ENCODE measurements around the gene CHST11. TPM values are rescaled to one million over a fixed set of nuclear protein-coding genes. Genes with fewer than 3 reads are reported as not detected.

CHST11 gene
- total RNA-seq, 1 experiment from 2014 or later = 0.25 TPM

GRCh38 chr12:104515899-104516298, 59.2 kb downstream of the CHST11 start:
- no peaks in the 10 kb centered on the region for H3K36me3 Mint-ChIP-seq (ENCODE audit: insufficient read depth, unreplicated experiment)

GRCh38 chr12:104516821-104517220, 60.1 kb downstream of the CHST11 start:
- no peak for TF ChIP-seq CTCF (IDR thresholded peaks at IDR 0.05; ENCODE audit: insufficient read depth in 1 of 2, low read depth in 1 of 2, low read length in 1 of 2, severe bottlenecking in 1 of 2, unreplicated experiment in 1 of 2)
- Mint-ChIP-seq H3K36me3 (ENCODE audit: insufficient read depth, unreplicated experiment) (no peaks in the 10 kb centered on the region), H3K27me3 (ENCODE audit: insufficient read depth, unreplicated experiment) (peaks cover 15% of the 10 kb centered on the region), H3K9me3 (ENCODE audit: unreplicated experiment) (no peaks in the 10 kb centered on the region), H3K4me3 (ENCODE audit: unreplicated experiment) (no peak overlapping the region), H3K4me1 (ENCODE audit: low read depth, unreplicated experiment) (no peaks in the 10 kb centered on the region), H3K27ac (ENCODE audit: unreplicated experiment) (no peak overlapping the region)
- Histone ChIP-seq H3K4me3 (ENCODE audit: low read depth, low read length) (no peak overlapping the region), H3K9me3 (no peaks in the 10 kb centered on the region), H3K27me3 (replicated peaks; ENCODE audit: control insufficient read depth, insufficient read depth, low read length) (no peaks in the 10 kb centered on the region; the same call in 1 of the 2 replicates), H3K36me3 (ENCODE audit: control insufficient read depth, insufficient read depth, low read length) (no peaks in the 10 kb centered on the region), H3K4me1 (no peaks in the 10 kb centered on the region)
- DNase-seq = no peak
- POLR2A ChIA-PET = no interaction called here
- no TSS peak for BruUV-seq (replicated peaks)
- CTCF ChIA-PET = interaction anchor here (0.5 to 1.1 kb wide), 2 partner anchors 135 to 617 kb away, joined by 3 read pairs; no protein-coding TSS in a partner anchor
- intact Hi-C loops (cut with micrococcal nuclease; ENCODE audit: unreplicated experiment) = no loop called here

More at GRCh38 chr12:104515899-104516298, 59.2 kb downstream of the CHST11 start:
- DNase-seq = no peak
- no peaks in the 10 kb centered on the region for H3K36me3 ChIP-seq (ENCODE audit: control insufficient read depth, insufficient read depth, low read length)
- intact Hi-C loops (cut with micrococcal nuclease; ENCODE audit: unreplicated experiment) = no loop called here
- POLR2A ChIA-PET = no interaction called here
- BruUV-seq (replicated peaks) = no TSS peak
- Mint-ChIP-seq H3K27ac (ENCODE audit: unreplicated experiment) (no peak overlapping the region), H3K9me3 (ENCODE audit: unreplicated experiment) (no peaks in the 10 kb centered on the region), H3K27me3 (ENCODE audit: insufficient read depth, unreplicated experiment) (peaks cover 10% of the 10 kb centered on the region), H3K4me3 (ENCODE audit: unreplicated experiment) (no peak overlapping the region), H3K4me1 (ENCODE audit: low read depth, unreplicated experiment) (no peaks in the 10 kb centered on the region)
- no peak overlapping the region for H3K4me3 ChIP-seq (ENCODE audit: low read depth, low read length)
- CTCF ChIA-PET = no interaction called here
- no peak for TF ChIP-seq CTCF (IDR thresholded peaks at IDR 0.05; ENCODE audit: insufficient read depth in 1 of 2, low read depth in 1 of 2, low read length in 1 of 2, severe bottlenecking in 1 of 2, unreplicated experiment in 1 of 2)
- H3K9me3 ChIP-seq = no peaks in the 10 kb centered on the region
- H3K4me1 ChIP-seq = no peaks in the 10 kb centered on the region
- no peaks in the 10 kb centered on the region; the same call in 1 of the 2 replicates for H3K27me3 ChIP-seq (replicated peaks; ENCODE audit: control insufficient read depth, insufficient read depth, low read length)

- H3K4me1 ChIP-seq = no peaks in the 10 kb centered on the region
- H3K27me3 Mint-ChIP-seq (ENCODE audit: insufficient read depth, unreplicated experiment) = peaks cover 12% of the 10 kb centered on the region
- no peaks in the 10 kb centered on the region for H3K9me3 Mint-ChIP-seq (ENCODE audit: unreplicated experiment)
- intact Hi-C loops (cut with micrococcal nuclease; ENCODE audit: unreplicated experiment) = no loop called here
- H3K27me3 ChIP-seq (replicated peaks; ENCODE audit: control insufficient read depth, insufficient read depth, low read length) = no peaks in the 10 kb centered on the region; the same call in 1 of the 2 replicates
- no peaks in the 10 kb centered on the region for H3K36me3 Mint-ChIP-seq (ENCODE audit: insufficient read depth, unreplicated experiment)
- CTCF ChIA-PET = interaction anchor here (1.1 kb wide), 1 partner anchor 136 kb away, joined by 3 read pairs; no protein-coding TSS in a partner anchor
- no peaks in the 10 kb centered on the region for H3K4me1 Mint-ChIP-seq (ENCODE audit: low read depth, unreplicated experiment)
- no peak overlapping the region for H3K4me3 ChIP-seq (ENCODE audit: low read depth, low read length)
- no peak for DNase-seq
- POLR2A ChIA-PET = no interaction called here
- H3K36me3 ChIP-seq (ENCODE audit: control insufficient read depth, insufficient read depth, low read length) = no peaks in the 10 kb centered on the region
- no TSS peak for BruUV-seq (replicated peaks)
- H3K4me3 Mint-ChIP-seq (ENCODE audit: unreplicated experiment) = no peak overlapping the region
- no peaks in the 10 kb centered on the region for H3K9me3 ChIP-seq
- no peak overlapping the region for H3K27ac Mint-ChIP-seq (ENCODE audit: unreplicated experiment)
- no peak for TF ChIP-seq CTCF (IDR thresholded peaks at IDR 0.05; ENCODE audit: insufficient read depth in 1 of 2, low read depth in 1 of 2, low read length in 1 of 2, severe bottlenecking in 1 of 2, unreplicated experiment in 1 of 2)
These were observed 61.1 kb downstream of the CHST11 start for GRCh38 chr12:104517880-104518279.

All from Caco-2 (cell line).